Stimulated activated CD4-positive, alpha-beta T cell treated with anti-CD3 and anti-CD28 coated beads, TNF-alpha, amount 100 ng/mL, for 48 hours (primary cell): ENCODE data around the gene DPH5.
A peak's percentile ranks its signal among the peaks of the same experiment; 100 is the strongest.
"Not testable (repeated sequence)": the region's sequence is repeated elsewhere in the genome, so short reads cannot be mapped to it uniquely, and the experiment has no call there.

Experiments used
- DNase-seq, 3 donors: peaks; one replicate each; pipeline ENCODE4 v3.0.0-alpha.2; 2020; ENCODE audit warnings: low read depth in 3 of 3

Gene DPH5

GRCh38 chr1:101025657-101026429 is at the start of gene DPH5:
TSS of gene DPH5 (minus strand) at chr1:101025784. CDS start at chr1:101025443, 341 bp downstream.
- DNase-seq, result peak; percentile 79 to 84 (median 82)

- DNase-seq, result no peak
Observed at GRCh38 chr1:101073836-101074235, 48.3 kb upstream of the DPH5 start.

- no peak for DNase-seq
Observed at GRCh38 chr1:101071470-101071891, 45.9 kb upstream of the DPH5 start.

- DNase-seq, result no peak
Observed at GRCh38 chr1:101069158-101069557, 43.6 kb upstream of the DPH5 start.

GRCh38 chr1:101066937-101067335 is 41.4 kb upstream of the DPH5 start:
- not testable (repeated sequence) for DNase-seq

GRCh38 chr1:101066260-101066936 is 40.8 kb upstream of the DPH5 start:
- DNase-seq, result no peak

- DNase-seq, result no peak
Observed at GRCh38 chr1:101065575-101065974, 40.0 kb upstream of the DPH5 start.

- DNase-seq, result no peak
Observed at GRCh38 chr1:101064697-101065096, 39.1 kb upstream of the DPH5 start.

GRCh38 chr1:101060992-101061391 is 35.4 kb upstream of the DPH5 start:
- no peak for DNase-seq

- DNase-seq, result no peak
Observed at GRCh38 chr1:101059945-101060542, 34.5 kb upstream of the DPH5 start.

- DNase-seq, result no peak
Observed at GRCh38 chr1:101055623-101056022, 30.0 kb upstream of the DPH5 start.

GRCh38 chr1:101051688-101052638 is 26.4 kb upstream of the DPH5 start:
- no peak for DNase-seq

- DNase-seq, result no peak
Observed at GRCh38 chr1:101050869-101051268, 25.3 kb upstream of the DPH5 start.

- no peak for DNase-seq
Observed at GRCh38 chr1:101044749-101045148, 19.2 kb upstream of the DPH5 start.

- no peak for DNase-seq
Observed at GRCh38 chr1:101044259-101044658, 18.7 kb upstream of the DPH5 start.

GRCh38 chr1:101043776-101044175 is 18.2 kb upstream of the DPH5 start:
- DNase-seq, result no peak

- DNase-seq, result no peak
Observed at GRCh38 chr1:101041300-101041699, 15.7 kb upstream of the DPH5 start.

GRCh38 chr1:101040666-101041065 is 15.1 kb upstream of the DPH5 start:
- DNase-seq, result no peak

GRCh38 chr1:101039245-101039644 is 13.7 kb upstream of the DPH5 start:
- DNase-seq, result no peak

- DNase-seq, result no peak
Observed at GRCh38 chr1:101037316-101037715, 11.7 kb upstream of the DPH5 start.

GRCh38 chr1:101033017-101033416 is 7.4 kb upstream of the DPH5 start:
- no peak for DNase-seq

GRCh38 chr1:101032129-101032528 is 6.5 kb upstream of the DPH5 start:
- DNase-seq, result not testable (repeated sequence)
